Coronary artery (tissue), 2 donors: ENCODE results near the gene PDGFRB.

Experiments
- DNase-seq: peaks from one replicate; pipeline ENCODE4 v3.0.0-alpha.2; 2017; ENCODE audit warnings: low spot score
- H3K27ac ChIP-seq, 2 donors: fragments of 200-600 bp; sonication (generic); one replicate each; pipeline ENCODE4 v1.5.1; 2016 to 2019
- H3K4me3 ChIP-seq: fragments of 200-600 bp; sonication (generic); 2 replicates; pipeline ENCODE4 v1.5.1; 2016; ENCODE audit warnings: mild to moderate bottlenecking, moderate library complexity
- CTCF ChIP-seq: fragments of 200-600 bp; sonication (generic); IDR thresholded peaks from one replicate; pipeline ENCODE4 v1.5.1; 2019; ENCODE audit warnings: antibody characterized with exemption

PDGFRB gene

GRCh38 chr5:150111122-150111521 is 44.5 kb downstream of the PDGFRB start:
- Histone ChIP-seq H3K4me3 (no peak overlapping the region), H3K27ac (peak overlapping the region in 1 of 2 donors; percentile 84)
- TF ChIP-seq CTCF = no peak
- no peak for DNase-seq

GRCh38 chr5:150109921-150110320 is 45.7 kb downstream of the PDGFRB start:
- DNase-seq = no peak
- TF ChIP-seq CTCF = no peak
- H3K4me3 ChIP-seq = no peak overlapping the region
- no peak overlapping the region for H3K27ac ChIP-seq

DNA sequence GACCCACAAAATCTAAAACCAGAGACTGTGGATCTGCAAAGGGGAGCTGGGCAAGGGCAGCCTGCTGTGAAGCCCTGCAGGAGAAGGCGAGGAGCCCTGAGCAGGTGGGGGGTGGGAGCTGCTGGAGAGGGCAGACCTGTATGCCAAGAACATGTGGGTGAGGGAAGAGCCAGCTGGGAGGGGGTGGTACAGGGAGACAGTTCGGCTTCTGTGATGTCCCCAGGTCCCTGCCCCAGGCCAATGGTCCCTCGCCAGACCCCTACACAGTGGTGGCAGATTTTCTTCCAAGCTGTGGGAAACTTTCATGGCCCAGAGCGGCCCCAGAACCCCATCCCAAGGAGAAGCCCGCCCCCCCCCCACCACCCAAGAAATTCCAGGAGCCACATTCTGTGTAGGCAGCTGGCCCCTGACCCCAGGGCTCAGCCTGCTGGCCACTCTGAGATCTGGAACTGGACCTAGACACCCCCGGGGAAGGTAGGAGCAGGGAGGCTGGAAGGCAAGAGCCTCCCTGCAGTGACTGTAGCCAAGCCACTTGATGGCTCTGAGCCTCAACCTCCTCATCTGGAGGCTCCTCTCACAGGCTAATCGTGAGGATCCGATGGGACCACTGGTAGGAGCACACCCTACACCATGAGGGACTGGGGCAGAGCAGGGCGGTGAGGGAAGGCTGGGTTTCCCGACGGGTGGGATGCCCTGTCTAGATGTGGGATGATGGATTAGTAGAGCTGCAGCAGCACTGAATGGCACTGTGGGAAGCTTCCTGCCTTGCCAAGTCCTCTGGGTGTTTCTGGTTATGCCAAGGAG is 46.7 kb downstream of the PDGFRB start:
- TF ChIP-seq CTCF = no peak
- Histone ChIP-seq H3K27ac (no peak overlapping the region), H3K4me3 (no peak overlapping the region)
- DNase-seq = peak; percentile 73

- DNase-seq = no peak
- no peak for TF ChIP-seq CTCF
- Histone ChIP-seq H3K4me3 (no peak overlapping the region), H3K27ac (no peak overlapping the region)
Measured at GRCh38 chr5:150107909-150108447, 47.7 kb downstream of the PDGFRB start.

- DNase-seq = no peak
- Histone ChIP-seq H3K27ac (no peak overlapping the region), H3K4me3 (no peak overlapping the region)
- no peak for TF ChIP-seq CTCF
Measured at GRCh38 chr5:150106674-150107426, 48.8 kb downstream of the PDGFRB start.

DNA sequence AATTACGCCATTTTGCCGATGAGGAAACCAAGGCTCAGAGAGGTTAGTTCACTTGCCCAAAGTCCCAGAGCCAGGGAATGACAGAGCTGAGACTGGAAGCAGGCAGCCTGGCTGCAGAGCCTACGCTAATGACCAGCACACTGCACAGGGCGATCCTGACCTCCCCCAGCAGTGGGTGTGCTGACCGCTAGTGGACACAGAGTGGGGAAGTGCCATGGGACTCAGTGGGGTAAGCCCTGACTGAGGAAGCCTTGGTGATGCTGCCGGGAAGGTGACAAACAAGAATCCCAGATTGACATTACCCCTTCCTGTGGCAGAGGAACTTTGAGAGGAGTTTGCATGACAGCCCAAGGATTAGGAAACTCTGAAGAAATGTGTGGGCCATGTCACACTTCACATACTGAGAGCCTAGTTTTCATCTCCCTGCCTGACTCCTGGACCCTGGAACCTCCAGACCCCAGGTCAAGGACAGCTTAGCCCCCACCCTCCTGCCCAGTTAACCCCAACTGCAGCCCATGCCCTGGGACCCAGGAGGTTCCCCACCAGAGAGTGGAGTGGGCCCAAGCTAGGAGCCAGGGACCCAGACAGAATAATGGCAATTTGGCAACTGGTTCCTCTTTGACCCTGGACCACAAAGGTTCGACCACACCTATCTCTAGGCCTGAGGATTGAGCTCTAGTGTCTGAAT is 49.6 kb downstream of the PDGFRB start:
- no peak overlapping the region for H3K27ac ChIP-seq
- TF ChIP-seq CTCF = no peak
- no peak overlapping the region for H3K4me3 ChIP-seq
- DNase-seq = no peak
